SK-N-SH treated with all-trans-retinoic acid at 6 μM for 48 hours (cell line): ENCODE results near the gene NHEJ1.

Experiments used
- ATAC-seq: fragments of 200-7000 bp; cut with Tn5 transposase; 3 replicates; pipeline ENCODE4 v1.9.1; 2020; ENCODE audit warnings: mild to moderate bottlenecking, moderate library complexity
- ARNTL ChIP-seq: fragments of 450-650 bp; formaldehyde crosslinking; IDR thresholded peaks from 2 replicates; pipeline ENCODE4 v1.5.0; 2020; ENCODE audit warnings: low read depth, mild to moderate bottlenecking, moderate library complexity, borderline replicate concordance
- BACH2 ChIP-seq: fragments of 250-450 bp; sonication (Bioruptor Pico); IDR thresholded peaks from 2 replicates; pipeline ENCODE4 v1.9.0; 2021; ENCODE audit warnings: mild to moderate bottlenecking, borderline replicate concordance
- CREB5 ChIP-seq: fragments of 250-450 bp; sonication (Bioruptor Pico); IDR thresholded peaks from 2 replicates; pipeline ENCODE4 v1.5.1; 2020; ENCODE audit warnings: low read depth, mild to moderate bottlenecking, moderate library complexity
- CSDC2 ChIP-seq: fragments of 250-450 bp; sonication (Bioruptor Pico); IDR thresholded peaks from 2 replicates; pipeline ENCODE4 v1.5.0; 2020; ENCODE audit warnings: mild to moderate bottlenecking, moderate library complexity
- CSRNP3 ChIP-seq: fragments of 250-450 bp; sonication (Bioruptor Pico); IDR thresholded peaks from 2 replicates; pipeline ENCODE4 v1.5.1; 2021; ENCODE audit warnings: mild to moderate bottlenecking, moderate library complexity
- ESRRG ChIP-seq: fragments of 250-450 bp; sonication (Bioruptor Pico); IDR thresholded peaks from 2 replicates; pipeline ENCODE4 v1.6.1; 2021; ENCODE audit warnings: mild to moderate bottlenecking
- GLIS3 ChIP-seq: fragments of 250-450 bp; sonication (Bioruptor Pico); IDR thresholded peaks from 2 replicates; pipeline ENCODE4 v1.5.0; 2020; ENCODE audit warnings: mild to moderate bottlenecking, moderate library complexity
- ISL1 ChIP-seq: fragments of 250-450 bp; sonication (Bioruptor Pico); IDR thresholded peaks from 2 replicates; pipeline ENCODE4 v2.1.2; 2022; ENCODE audit warnings: mild to moderate bottlenecking, moderate library complexity
- OSR1 ChIP-seq: fragments of 250-450 bp; sonication (Bioruptor Pico); IDR thresholded peaks from 2 replicates; pipeline ENCODE4 v1.8.0; 2022; ENCODE audit warnings: moderate library complexity, mild to moderate bottlenecking, inconsistent platforms
- POU6F1 ChIP-seq: fragments of 250-450 bp; sonication (Bioruptor Pico); IDR thresholded peaks from 2 replicates; pipeline ENCODE4 v1.8.0; 2021; ENCODE audit warnings: low read depth, mild to moderate bottlenecking, moderate library complexity, borderline replicate concordance
- PPARA ChIP-seq: fragments of 250-450 bp; sonication (Bioruptor Pico); IDR thresholded peaks from 2 replicates; pipeline ENCODE4 v1.5.0; 2020; ENCODE audit warnings: mild to moderate bottlenecking, borderline replicate concordance
- RARB ChIP-seq: fragments of 250-450 bp; sonication (Bioruptor Pico); IDR thresholded peaks from 2 replicates; pipeline ENCODE4 v1.8.0; 2021; ENCODE audit warnings: mild to moderate bottlenecking, moderate library complexity
- SNAI2 ChIP-seq: fragments of 250-450 bp; sonication (Bioruptor Pico); IDR thresholded peaks from 2 replicates; pipeline ENCODE4 v1.5.0; 2020; ENCODE audit warnings: mild to moderate bottlenecking, moderate library complexity
- TCF4 ChIP-seq: fragments of 250-450 bp; sonication (Bioruptor Pico); IDR thresholded peaks from 2 replicates; pipeline ENCODE4 v1.8.0; 2021; ENCODE audit warnings: mild to moderate bottlenecking, moderate library complexity, borderline replicate concordance
- TOX ChIP-seq: fragments of 250-450 bp; sonication (Bioruptor Pico); IDR thresholded peaks from 2 replicates; pipeline ENCODE4 v1.8.0; 2021; ENCODE audit warnings: mild to moderate bottlenecking, moderate library complexity, borderline replicate concordance
- TSHZ2 ChIP-seq: fragments of 250-450 bp; sonication (Bioruptor Pico); IDR thresholded peaks from 2 replicates; pipeline ENCODE4 v1.5.0; 2020; ENCODE audit warnings: mild to moderate bottlenecking, moderate library complexity
- ZC3H10 ChIP-seq: fragments of 250-450 bp; sonication (Bioruptor Pico); IDR thresholded peaks from 2 replicates; pipeline ENCODE4 v1.5.1; 2021; ENCODE audit warnings: mild to moderate bottlenecking, moderate library complexity
- ZFP3 ChIP-seq: fragments of 250-450 bp; sonication (Bioruptor Pico); IDR thresholded peaks from 2 replicates; pipeline ENCODE4 v1.5.0; 2020; ENCODE audit warnings: mild to moderate bottlenecking, moderate library complexity
- ZFP30 ChIP-seq: fragments of 450-650 bp; formaldehyde crosslinking; IDR thresholded peaks from 2 replicates; pipeline ENCODE4 v1.5.0; 2022; ENCODE audit warnings: mild to moderate bottlenecking, moderate library complexity
- ZNF565 ChIP-seq: fragments of 450-650 bp; formaldehyde crosslinking; conservative IDR thresholded peaks from 2 replicates; pipeline ENCODE4 v1.5.0; 2020; ENCODE audit warnings: low read depth, mild to moderate bottlenecking, moderate library complexity
- ZNF70 ChIP-seq: fragments of 450-650 bp; formaldehyde crosslinking; IDR thresholded peaks from 2 replicates; pipeline ENCODE4 v1.5.0; 2020; ENCODE audit warnings: mild to moderate bottlenecking, moderate library complexity
- ZNF8 ChIP-seq: fragments of 450-650 bp; formaldehyde crosslinking; IDR thresholded peaks from 2 replicates; pipeline ENCODE4 v1.5.0; 2020; ENCODE audit warnings: mild to moderate bottlenecking, moderate library complexity

NHEJ1 gene

GRCh38 chr2:219140722-219141121 lies 19.9 kb downstream of the NHEJ1 start:
- ATAC-seq: no peak
- TF ChIP-seq ZFP30 (CRISPR knock-in tag) (no peak), BACH2 (CRISPR knock-in tag) (no peak), CSDC2 (CRISPR knock-in tag) (no peak), ZNF70 (CRISPR knock-in tag) (no peak), TCF4 (no peak), ZNF565 (CRISPR knock-in tag) (no peak), GLIS3 (CRISPR knock-in tag) (no peak), ZC3H10 (CRISPR knock-in tag) (no peak), ESRRG (no peak), ARNTL (CRISPR knock-in tag) (no peak), RARB (CRISPR knock-in tag) (no peak), ZNF8 (CRISPR knock-in tag) (no peak), CSRNP3 (CRISPR knock-in tag) (no peak), ISL1 (no peak), ZFP3 (no peak), PPARA (CRISPR knock-in tag) (no peak), SNAI2 (CRISPR knock-in tag) (no peak), POU6F1 (CRISPR knock-in tag) (no peak)

GRCh38 chr2:219133976-219134375 lies 26.6 kb downstream of the NHEJ1 start:
- ATAC-seq: no peak
- TF ChIP-seq TOX (CRISPR knock-in tag): no peak
- TF ChIP-seq ZNF8 (CRISPR knock-in tag): no peak
- TF ChIP-seq BACH2 (CRISPR knock-in tag): no peak
- TF ChIP-seq ZC3H10 (CRISPR knock-in tag): no peak
- no peak for TF ChIP-seq SNAI2 (CRISPR knock-in tag)
- TF ChIP-seq CREB5 (CRISPR knock-in tag): no peak
- TF ChIP-seq CSRNP3 (CRISPR knock-in tag): no peak
- TF ChIP-seq RARB (CRISPR knock-in tag): no peak
- TF ChIP-seq GLIS3 (CRISPR knock-in tag): no peak
- no peak for TF ChIP-seq TSHZ2 (CRISPR knock-in tag)
- TF ChIP-seq POU6F1 (CRISPR knock-in tag): no peak
- no peak for TF ChIP-seq ARNTL (CRISPR knock-in tag)
- no peak for TF ChIP-seq ZFP30 (CRISPR knock-in tag)
- TF ChIP-seq ZNF565 (CRISPR knock-in tag): no peak
- no peak for TF ChIP-seq PPARA (CRISPR knock-in tag)
- TF ChIP-seq ESRRG: no peak
- no peak for TF ChIP-seq OSR1 (CRISPR knock-in tag)
- no peak for TF ChIP-seq ZFP3
- no peak for TF ChIP-seq CSDC2 (CRISPR knock-in tag)
- TF ChIP-seq, all 23 proteins: peak for 0
